NT2/D1 (cell line): ENCODE results near the gene DRAXIN.

Source experiments
- SUZ12 ChIP-seq: IDR thresholded peaks from 2 replicates; pipeline ENCODE4 v1.6.1; 2011; ENCODE audit not compliant: insufficient read length, insufficient read depth; ENCODE audit errors: extremely low read depth
- YY1 ChIP-seq: IDR thresholded peaks from 2 replicates; pipeline ENCODE4 v1.6.1; 2011; ENCODE audit not compliant: insufficient read length, insufficient read depth
- ZNF274 ChIP-seq: IDR thresholded peaks from 2 replicates; pipeline ENCODE4 v1.6.1; 2011; ENCODE audit warnings: mild to moderate bottlenecking, low read depth, low read length

DNA sequence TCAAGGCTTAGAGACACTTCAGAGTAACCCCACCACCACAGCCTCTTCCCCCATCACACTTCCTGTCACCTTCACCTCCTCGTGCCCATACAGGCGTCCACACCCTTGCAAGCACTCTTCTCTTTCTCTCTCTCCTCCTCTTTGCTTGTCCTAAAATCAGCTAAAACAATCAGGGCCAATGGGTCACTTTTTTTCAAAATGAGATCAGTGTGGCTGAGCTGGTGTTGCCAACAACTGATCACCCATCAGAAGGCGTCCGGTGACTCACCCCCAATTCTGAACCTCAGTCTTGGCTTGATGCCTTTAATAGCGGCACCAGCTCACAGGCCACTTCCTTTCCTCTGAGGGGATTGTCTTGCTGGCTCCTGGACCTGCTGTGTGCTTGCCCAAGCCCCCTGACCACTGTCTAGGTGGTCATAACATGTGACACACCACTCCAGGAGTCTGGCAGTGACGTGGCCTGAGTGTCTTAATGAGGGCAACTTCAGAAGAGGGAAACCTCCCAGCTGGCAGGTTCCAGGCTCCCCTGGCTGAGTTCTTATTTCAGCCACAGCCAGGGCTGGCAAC, 1.6 kb downstream of the DRAXIN start:
- TF ChIP-seq YY1 (no peak), ZNF274 (no peak), SUZ12 (no peak)
